ENCODE measurements around the gene TBX4.

TBX4 gene

GRCh38 chr17:61412860-61413660 is 39.2 kb upstream of the TBX4 start:
- no peak for DNase-seq (ENCODE audit: low read depth)

- DNase-seq (ENCODE audit: low read depth): no peak
These were observed 38.5 kb upstream of the TBX4 start for GRCh38 chr17:61413661-61414126.

- no peak for DNase-seq (ENCODE audit: low read depth)
These were observed 37.9 kb upstream of the TBX4 start for GRCh38 chr17:61414141-61414935.

- DNase-seq (ENCODE audit: low read depth): no peak
These were observed 37.3 kb upstream of the TBX4 start for GRCh38 chr17:61414936-61415251.

GRCh38 chr17:61415374-61416210 is 36.6 kb upstream of the TBX4 start:
- no peak for DNase-seq (ENCODE audit: low read depth)

GRCh38 chr17:61416211-61416539 is 36.0 kb upstream of the TBX4 start:
- no peak for DNase-seq (ENCODE audit: low read depth)

GRCh38 chr17:61416540-61417363 is 35.5 kb upstream of the TBX4 start:
- no peak for DNase-seq (ENCODE audit: low read depth)

GRCh38 chr17:61418449-61418848 is 33.8 kb upstream of the TBX4 start:
- no peak for DNase-seq (ENCODE audit: low read depth)

GRCh38 chr17:61419496-61420046 is 32.7 kb upstream of the TBX4 start:
- DNase-seq (ENCODE audit: low read depth): no peak

GRCh38 chr17:61420052-61420451 is 32.2 kb upstream of the TBX4 start:
- no peak for DNase-seq (ENCODE audit: low read depth)

- no peak for DNase-seq (ENCODE audit: low read depth)
These were observed 31.4 kb upstream of the TBX4 start for GRCh38 chr17:61420745-61421398.

- DNase-seq (ENCODE audit: low read depth): no peak
These were observed 30.8 kb upstream of the TBX4 start for GRCh38 chr17:61421460-61421859.

- DNase-seq (ENCODE audit: low read depth): no peak
These were observed 30.0 kb upstream of the TBX4 start for GRCh38 chr17:61422116-61422799.

- no peak for DNase-seq (ENCODE audit: low read depth)
These were observed 29.4 kb upstream of the TBX4 start for GRCh38 chr17:61422869-61423268.

GRCh38 chr17:61423967-61424649 is 28.1 kb upstream of the TBX4 start:
- DNase-seq (ENCODE audit: low read depth): no peak

- DNase-seq (ENCODE audit: low read depth): no peak
These were observed 26.3 kb upstream of the TBX4 start for GRCh38 chr17:61425682-61426481.

GRCh38 chr17:61426482-61427304 is 25.5 kb upstream of the TBX4 start:
- no peak for DNase-seq (ENCODE audit: low read depth)

- DNase-seq (ENCODE audit: low read depth): no peak
These were observed 24.7 kb upstream of the TBX4 start for GRCh38 chr17:61427567-61427966.

All from activated T-helper 1 cell treated with Interleukin-2 at 50 U/mL for 16 hours (primary cell).